ENCODE measurements around the gene B4GALT1. TPM values are rescaled to one million over a fixed set of nuclear protein-coding genes. Genes with fewer than 3 reads are reported as not detected.
"Not testable (repeated sequence)": the region's sequence is repeated elsewhere in the genome, so short reads cannot be mapped to it uniquely, and the experiment has no call there.

The B4GALT1 gene
- total RNA-seq, 1 donor from 2014 or later = 12.1 TPM

GRCh38 chr9:33103501-33104281 lies 63.4 kb downstream of the B4GALT1 start:
- DNase-seq (ENCODE audit: low read depth in 2 of 2) = no peak

GRCh38 chr9:33102551-33103210 lies 64.5 kb downstream of the B4GALT1 start:
- DNase-seq (ENCODE audit: low read depth in 2 of 2) = no peak

GRCh38 chr9:33101104-33101951 lies 65.8 kb downstream of the B4GALT1 start:
- no peak for DNase-seq (ENCODE audit: low read depth in 2 of 2)

GRCh38 chr9:33099754-33100153 lies 67.4 kb downstream of the B4GALT1 start:
- no peak for DNase-seq (ENCODE audit: low read depth in 2 of 2)

- DNase-seq (ENCODE audit: low read depth in 2 of 2) = no peak
These were observed 69.9 kb downstream of the B4GALT1 start for GRCh38 chr9:33097192-33097591.

GRCh38 chr9:33092634-33093033 lies 74.5 kb downstream of the B4GALT1 start:
- peak in 1 of 2 donors; percentile 26 for DNase-seq (ENCODE audit: low read depth in 2 of 2)

GRCh38 chr9:33085672-33086071 lies 81.5 kb downstream of the B4GALT1 start:
- not testable (repeated sequence) for DNase-seq (ENCODE audit: low read depth in 2 of 2)

- DNase-seq (ENCODE audit: low read depth in 2 of 2) = peak in 1 of 2 donors; percentile 82
These were observed 84.4 kb downstream of the B4GALT1 start for GRCh38 chr9:33082538-33083326.

GRCh38 chr9:33082128-33082527 lies 85.0 kb downstream of the B4GALT1 start:
- DNase-seq (ENCODE audit: low read depth in 2 of 2) = no peak

- DNase-seq (ENCODE audit: low read depth in 2 of 2) = peak; percentile 88 to 92
These were observed 85.8 kb downstream of the B4GALT1 start for GRCh38 chr9:33081128-33081851.

GRCh38 chr9:33080534-33080933 lies 86.6 kb downstream of the B4GALT1 start:
- no peak for DNase-seq (ENCODE audit: low read depth in 2 of 2)

GRCh38 chr9:33076046-33077004 lies 90.8 kb downstream of the B4GALT1 start, which contains the start of gene SMU1:
TSS of gene SMU1 (minus strand) at chr9:33076674. CDS start at chr9:33076608, 66 bp downstream.
- peak; percentile 96 to 98 for DNase-seq (ENCODE audit: low read depth in 2 of 2)

GRCh38 chr9:33068991-33069390 lies 98.1 kb downstream of the B4GALT1 start:
- DNase-seq (ENCODE audit: low read depth in 2 of 2) = no peak

- no peak for DNase-seq (ENCODE audit: low read depth in 2 of 2)
These were observed 101.7 kb downstream of the B4GALT1 start for GRCh38 chr9:33065157-33066076.

All from dermis microvascular lymphatic vessel endothelial cell (primary cell).